ENCODE results near the gene TMEM145. TPM values are rescaled to one million over a fixed set of nuclear protein-coding genes. Genes with fewer than 3 reads are reported as not detected.

TMEM145 gene
- total RNA-seq, 2 donors from 2014 or later: 0.94 TPM; not detected in 1

GRCh38 chr19:42356686-42357085 lies 43.6 kb downstream of the TMEM145 start:
- DNase-seq (ENCODE audit: low spot score): no peak
- no peak overlapping the region for H3K4me3 ChIP-seq
- H3K9me3 ChIP-seq: no peaks in the 10 kb centered on the region
- no peak for TF ChIP-seq CTCF (IDR thresholded peaks at IDR 0.05)
- no peaks in the 10 kb centered on the region for H3K4me1 ChIP-seq
- no peak overlapping the region for H3K27ac ChIP-seq
- H3K27me3 ChIP-seq: no peaks in the 10 kb centered on the region
- H3K36me3 ChIP-seq: peaks cover 46% of the 10 kb centered on the region

DNA sequence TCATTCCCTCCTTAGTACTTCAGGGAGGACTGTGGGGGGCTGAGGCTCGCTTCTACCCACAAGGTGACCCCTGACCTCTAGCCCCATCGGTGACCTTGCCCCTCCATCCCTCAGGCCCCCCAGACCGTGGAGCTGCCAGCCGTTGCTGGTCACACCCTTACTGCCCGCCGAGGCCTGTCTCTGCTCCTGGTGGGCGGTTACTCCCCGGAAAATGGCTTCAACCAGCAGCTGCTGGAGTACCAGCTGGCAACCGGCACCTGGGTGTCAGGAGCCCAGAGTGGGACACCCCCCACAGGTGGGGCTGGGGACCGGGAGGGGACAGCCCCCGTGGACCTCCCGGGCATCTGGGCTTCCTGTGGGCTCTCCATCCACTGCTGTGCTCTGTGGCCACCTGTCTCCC lies 44.2 kb downstream of the TMEM145 start:
- Histone ChIP-seq H3K36me3 (peaks cover 50% of the 10 kb centered on the region), H3K27me3 (no peaks in the 10 kb centered on the region), H3K9me3 (no peaks in the 10 kb centered on the region), H3K4me1 (no peaks in the 10 kb centered on the region), H3K27ac (no peak overlapping the region), H3K4me3 (no peak overlapping the region)
- TF ChIP-seq CTCF (IDR thresholded peaks at IDR 0.05): no peak
- DNase-seq (ENCODE audit: low spot score): no peak

- DNase-seq (ENCODE audit: low spot score): no peak
- Histone ChIP-seq H3K27me3 (no peaks in the 10 kb centered on the region), H3K9me3 (no peaks in the 10 kb centered on the region), H3K4me1 (peaks cover 3 to 15% of the 10 kb centered on the region in 2 donors), H3K36me3 (peaks cover 51% of the 10 kb centered on the region), H3K27ac (no peak overlapping the region), H3K4me3 (no peak overlapping the region)
- TF ChIP-seq CTCF (IDR thresholded peaks at IDR 0.05): no peak
Observed at GRCh38 chr19:42360787-42361544, 47.9 kb downstream of the TMEM145 start.

- Histone ChIP-seq H3K27ac (no peak overlapping the region), H3K4me1 (peaks cover 3 to 21% of the 10 kb centered on the region in 2 donors), H3K9me3 (no peaks in the 10 kb centered on the region), H3K4me3 (no peak overlapping the region), H3K27me3 (no peaks in the 10 kb centered on the region), H3K36me3 (peaks cover 45% of the 10 kb centered on the region)
- TF ChIP-seq CTCF (IDR thresholded peaks at IDR 0.05): no peak
- DNase-seq (ENCODE audit: low spot score): no peak
Observed at GRCh38 chr19:42361545-42361910, 48.4 kb downstream of the TMEM145 start.

GRCh38 chr19:42362342-42362741 lies 49.2 kb downstream of the TMEM145 start:
- DNase-seq (ENCODE audit: low spot score): no peak
- no peak overlapping the region for H3K4me3 ChIP-seq
- TF ChIP-seq CTCF (IDR thresholded peaks at IDR 0.05): no peak
- H3K36me3 ChIP-seq: peaks cover 37% of the 10 kb centered on the region
- H3K27me3 ChIP-seq: no peaks in the 10 kb centered on the region
- H3K9me3 ChIP-seq: no peaks in the 10 kb centered on the region
- peaks cover 3 to 22% of the 10 kb centered on the region in 2 donors for H3K4me1 ChIP-seq
- H3K27ac ChIP-seq: no peak overlapping the region

All from right atrium auricular region (tissue), 2 donors.